Hypothalamus (tissue), 51 donors: ENCODE results near the gene OR52H1.
"Not testable (repeated sequence)": the region's sequence is repeated elsewhere in the genome, so short reads cannot be mapped to it uniquely, and the experiment has no call there.

ENCODE experiments used
- DNase-seq, 51 donors: peaks; one replicate each; lab custom pipeline; 2025; lab: John Stamatoyannopoulos, UW

The OR52H1 gene

GRCh38 chr11:5548440-5548839 lies at the start of gene OR52H1:
TSS of gene OR52H1 (minus strand) at chr11:5548540. CDS start at chr11:5545505, 3,035 bp downstream.
- DNase-seq, result no peak

GRCh38 chr11:5597953-5598352 lies 49.6 kb upstream of the OR52H1 start:
- DNase-seq, result no peak

GRCh38 chr11:5596607-5597201 lies 48.4 kb upstream of the OR52H1 start, which contains the start of gene TRIM6:
TSS of gene TRIM6 (plus strand) at chr11:5596637. CDS start at chr11:5596898, 261 bp downstream.
- peak in 7 of 51 donors; percentile 2 to 17 (median 9) for DNase-seq

- DNase-seq, result no peak
These were observed 44.8 kb upstream of the OR52H1 start for GRCh38 chr11:5593146-5593545.

GRCh38 chr11:5592615-5593014 lies 44.3 kb upstream of the OR52H1 start:
- no peak for DNase-seq

- no peak for DNase-seq
These were observed 43.3 kb upstream of the OR52H1 start for GRCh38 chr11:5591613-5592012.

- not testable (repeated sequence) for DNase-seq
These were observed 41.6 kb upstream of the OR52H1 start for GRCh38 chr11:5589906-5590305.

- not testable (repeated sequence) for DNase-seq
These were observed 36.1 kb upstream of the OR52H1 start for GRCh38 chr11:5584458-5584857.

- DNase-seq, result no peak
These were observed 32.7 kb upstream of the OR52H1 start for GRCh38 chr11:5581014-5581413.

GRCh38 chr11:5580577-5580976 lies 32.2 kb upstream of the OR52H1 start, which contains the start of gene OR52B6:
TSS of gene OR52B6 (plus strand) at chr11:5580877. CDS start at chr11:5580877, 0 bp downstream.
- no peak for DNase-seq

GRCh38 chr11:5577101-5577500 lies 28.8 kb upstream of the OR52H1 start:
- no peak for DNase-seq

- no peak for DNase-seq
These were observed 26.8 kb upstream of the OR52H1 start for GRCh38 chr11:5575152-5575551.

GRCh38 chr11:5574654-5575053 lies 26.3 kb upstream of the OR52H1 start:
- no peak for DNase-seq

GRCh38 chr11:5564259-5565019 lies 16.1 kb upstream of the OR52H1 start:
- no peak for DNase-seq

- DNase-seq, result no peak
These were observed 9.4 kb upstream of the OR52H1 start for GRCh38 chr11:5557751-5558150.

GRCh38 chr11:5556596-5557188 lies 8.4 kb upstream of the OR52H1 start:
- DNase-seq, result no peak

- no peak for DNase-seq
These were observed 5.0 kb upstream of the OR52H1 start for GRCh38 chr11:5553343-5553742.

- DNase-seq, result no peak
These were observed 2.2 kb upstream of the OR52H1 start for GRCh38 chr11:5550440-5551095.

GRCh38 chr11:5547982-5548381 lies 358 bp downstream of the OR52H1 start:
- no peak for DNase-seq

- no peak for DNase-seq
These were observed 1.9 kb downstream of the OR52H1 start for GRCh38 chr11:5546457-5546856.

GRCh38 chr11:5541427-5541826 lies 6.9 kb downstream of the OR52H1 start:
- no peak for DNase-seq
